ENCODE measurements around the gene CCDC68.

Gene CCDC68

DNA sequence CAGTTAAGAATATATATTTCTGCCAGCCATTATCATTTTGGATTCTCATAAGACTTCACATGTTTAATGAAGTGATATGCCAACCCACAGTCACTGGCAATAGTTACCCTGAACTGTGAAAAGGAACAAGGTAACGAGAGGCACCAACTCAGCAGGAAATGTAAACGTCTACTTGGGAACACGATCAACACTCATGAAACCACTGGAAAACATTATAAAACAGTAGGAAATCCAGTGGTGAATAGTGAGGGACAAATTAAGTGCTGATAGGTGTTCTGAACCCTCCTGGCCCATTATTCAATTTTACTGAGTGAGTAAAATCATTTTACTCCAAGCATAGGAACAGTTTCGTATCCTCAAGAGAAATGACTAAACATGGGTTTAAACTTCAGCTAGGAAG is 17.1 kb downstream of the CCDC68 start:
- DNase-seq (ENCODE audit: low read depth) = no peak
- TF ChIP-seq, protein P1, sequence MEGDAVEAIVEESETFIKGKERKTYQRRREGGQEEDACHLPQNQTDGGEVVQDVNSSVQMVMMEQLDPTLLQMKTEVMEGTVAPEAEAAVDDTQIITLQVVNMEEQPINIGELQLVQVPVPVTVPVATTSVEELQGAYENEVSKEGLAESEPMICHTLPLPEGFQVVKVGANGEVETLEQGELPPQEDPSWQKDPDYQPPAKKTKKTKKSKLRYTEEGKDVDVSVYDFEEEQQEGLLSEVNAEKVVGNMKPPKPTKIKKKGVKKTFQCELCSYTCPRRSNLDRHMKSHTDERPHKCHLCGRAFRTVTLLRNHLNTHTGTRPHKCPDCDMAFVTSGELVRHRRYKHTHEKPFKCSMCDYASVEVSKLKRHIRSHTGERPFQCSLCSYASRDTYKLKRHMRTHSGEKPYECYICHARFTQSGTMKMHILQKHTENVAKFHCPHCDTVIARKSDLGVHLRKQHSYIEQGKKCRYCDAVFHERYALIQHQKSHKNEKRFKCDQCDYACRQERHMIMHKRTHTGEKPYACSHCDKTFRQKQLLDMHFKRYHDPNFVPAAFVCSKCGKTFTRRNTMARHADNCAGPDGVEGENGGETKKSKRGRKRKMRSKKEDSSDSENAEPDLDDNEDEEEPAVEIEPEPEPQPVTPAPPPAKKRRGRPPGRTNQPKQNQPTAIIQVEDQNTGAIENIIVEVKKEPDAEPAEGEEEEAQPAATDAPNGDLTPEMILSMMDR (conservative IDR thresholded peaks at IDR 0.05; ENCODE audit: low read depth, low read length) = no peak
- H3K4me3 ChIP-seq (ENCODE audit: low read length) = no peak overlapping the region

DNA sequence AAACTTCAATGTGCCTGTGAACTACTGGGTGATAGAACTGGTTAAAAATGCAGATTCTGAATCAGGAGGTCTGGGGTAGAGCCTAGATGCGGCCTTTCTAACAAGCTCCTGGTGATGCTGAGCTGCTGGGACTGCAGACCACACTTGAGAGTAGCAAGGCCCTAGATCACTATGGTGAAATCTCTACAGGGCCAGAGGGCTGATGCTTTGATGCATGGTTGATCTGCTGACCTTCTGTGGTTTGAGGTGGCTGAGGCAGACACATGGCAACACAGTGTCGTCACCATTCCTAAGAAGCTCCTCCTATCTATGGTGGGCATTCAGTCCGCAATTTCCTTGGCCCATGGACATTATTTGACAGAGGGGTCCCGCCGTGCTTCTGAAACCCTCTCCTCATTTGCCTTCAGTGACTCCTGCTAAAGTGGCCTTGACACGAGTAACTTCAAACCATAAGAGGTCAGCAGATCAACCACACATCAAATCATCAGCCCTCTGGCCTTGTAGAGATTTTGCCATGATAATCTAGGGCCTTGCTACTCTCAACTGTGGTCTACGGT is 19.8 kb downstream of the CCDC68 start:
- no peak for DNase-seq (ENCODE audit: low read depth)
- H3K4me3 ChIP-seq (ENCODE audit: low read length) = no peak overlapping the region
- TF ChIP-seq, protein P1 (conservative IDR thresholded peaks at IDR 0.05; ENCODE audit: low read depth, low read length) = no peak

DNA sequence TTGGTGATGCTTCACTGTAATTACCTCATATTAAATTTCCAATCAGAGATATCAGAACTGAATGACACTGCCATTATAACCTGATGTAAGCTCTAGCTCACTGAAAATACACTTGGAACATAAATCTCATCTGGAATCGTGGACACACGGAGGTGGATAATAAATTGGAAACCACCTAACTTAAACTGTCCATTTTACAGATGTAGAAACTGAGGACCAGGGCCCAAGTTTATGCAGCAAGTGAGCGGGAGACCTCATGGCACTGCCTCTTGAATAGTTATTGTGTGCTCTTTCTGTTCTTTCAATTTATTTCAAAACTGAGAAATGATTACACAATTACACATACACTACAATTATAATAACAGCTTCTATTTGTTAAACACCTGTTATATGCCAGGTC is 20.8 kb downstream of the CCDC68 start:
- DNase-seq (ENCODE audit: low read depth) = no peak
- TF ChIP-seq, protein P1 (conservative IDR thresholded peaks at IDR 0.05; ENCODE audit: low read depth, low read length) = no peak
- H3K4me3 ChIP-seq (ENCODE audit: low read length) = no peak overlapping the region

DNA sequence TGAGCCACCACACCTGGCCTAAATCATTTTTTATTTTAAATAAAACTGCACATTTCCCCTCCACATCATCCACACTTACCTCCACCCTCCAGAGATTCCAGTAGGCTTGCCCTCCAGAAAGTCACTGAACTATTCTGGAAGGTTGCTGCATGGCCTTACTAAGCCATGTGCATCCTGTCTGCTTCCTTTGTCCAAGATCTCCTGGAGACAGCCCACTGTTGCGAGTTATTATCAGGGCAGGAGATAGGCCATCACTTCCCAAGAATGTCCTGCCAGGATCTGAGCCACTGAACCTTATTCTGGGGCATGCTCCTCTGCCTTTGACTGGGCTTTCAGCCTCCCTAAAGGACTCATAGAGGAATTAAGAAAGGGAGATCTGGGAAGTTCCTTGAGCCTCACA is 26.8 kb downstream of the CCDC68 start:
- TF ChIP-seq, protein P1 (conservative IDR thresholded peaks at IDR 0.05; ENCODE audit: low read depth, low read length) = no peak
- no peak for DNase-seq (ENCODE audit: low read depth)
- H3K4me3 ChIP-seq (ENCODE audit: low read length) = no peak overlapping the region

DNA sequence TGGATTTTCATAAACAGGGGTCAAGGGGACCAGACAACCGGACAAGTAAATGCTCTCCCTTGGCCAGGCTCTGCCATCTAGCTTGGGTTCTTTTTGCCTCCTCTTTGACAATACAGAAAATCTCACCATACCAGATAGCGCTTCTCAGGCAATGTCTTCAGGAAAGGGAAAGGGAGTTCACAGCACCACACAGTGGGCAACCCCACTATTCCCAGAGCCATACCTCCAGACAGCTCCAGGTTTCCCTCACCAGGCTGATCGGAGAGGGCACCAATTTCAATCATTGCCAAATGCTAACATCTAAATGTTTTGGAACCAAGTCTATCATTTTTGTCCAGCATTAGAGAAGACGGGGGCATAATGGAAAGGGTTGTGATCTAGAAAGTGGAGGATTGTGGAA is 28.1 kb downstream of the CCDC68 start:
- DNase-seq (ENCODE audit: low read depth) = no peak
- TF ChIP-seq, protein P1 (conservative IDR thresholded peaks at IDR 0.05; ENCODE audit: low read depth, low read length) = no peak
- no peak overlapping the region for H3K4me3 ChIP-seq (ENCODE audit: low read length)

DNA sequence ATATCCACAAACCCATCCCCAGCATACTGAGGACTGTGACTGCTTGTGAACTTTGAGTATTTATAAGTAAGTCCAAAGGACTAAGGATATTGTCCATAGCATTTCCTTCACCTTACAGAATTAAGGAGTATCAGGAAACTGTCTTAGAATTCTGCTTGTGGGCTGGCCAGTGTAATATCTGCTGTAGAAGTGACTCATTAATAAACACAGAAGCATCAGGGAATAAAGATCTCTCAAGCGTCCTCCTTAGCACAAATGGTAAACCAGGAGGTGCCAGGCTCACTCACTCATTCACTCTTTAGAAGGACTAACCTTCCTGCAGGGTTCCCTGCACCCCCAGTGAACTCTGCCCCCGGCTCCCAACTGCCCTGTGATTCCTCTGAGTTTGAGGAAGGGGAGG is 31.0 kb downstream of the CCDC68 start:
- no peak for DNase-seq (ENCODE audit: low read depth)

More for the DNA sequence above, 31.0 kb downstream of the CCDC68 start:
- H3K4me3 ChIP-seq (ENCODE audit: low read length) = no peak overlapping the region
- TF ChIP-seq, protein P1 (conservative IDR thresholded peaks at IDR 0.05; ENCODE audit: low read depth, low read length) = no peak

Data from retinal pigment epithelial cell (primary cell).